ENCODE data around the gene SCN5A. TPM values are rescaled to one million over a fixed set of nuclear protein-coding genes. Genes with fewer than 3 reads are reported as not detected.

The SCN5A gene
- total and polyA plus RNA-seq, 4 donors = 0.01 to 0.14 TPM; not detected in 2

- Histone ChIP-seq H3K9me3 (ENCODE audit: control insufficient read depth in 4 of 4, low read length in 3 of 4) (no peaks in the 10 kb centered on the region), H3K4me1 (ENCODE audit: control insufficient read depth in 4 of 4, insufficient read depth in 4 of 4, low read length in 3 of 4) (no peaks in the 10 kb centered on the region), H3K27ac (ENCODE audit: low read depth in 1 of 2, low read length in 2 of 2) (no peak overlapping the region), H3K9ac (ENCODE audit: low read depth in 1 of 2, low read length in 2 of 2) (no peak overlapping the region), H3K36me3 (ENCODE audit: control insufficient read depth in 4 of 4, insufficient read depth in 3 of 4, low read depth in 1 of 4, low read length in 3 of 4) (no peaks in the 10 kb centered on the region), H3K27me3 (ENCODE audit: control insufficient read depth in 4 of 4, insufficient read depth in 4 of 4, low read length in 3 of 4) (no peaks in the 10 kb centered on the region), H3K4me3 (ENCODE audit: low read depth in 1 of 3, low read length in 3 of 3) (no peak overlapping the region)
- DNase-seq (ENCODE audit: low spot score) = no peak
- no peak for TF ChIP-seq EGR1 (IDR thresholded peaks at IDR 0.05; ENCODE audit: low read depth in 2 of 2)
- no peak for TF ChIP-seq NR2F2 (IDR thresholded peaks at IDR 0.05)
- no peak for TF ChIP-seq RXRA (IDR thresholded peaks at IDR 0.05)
- WGBS = 86% methylated on average over 7 of the region's 7 CpGs
These were observed 88.3 kb downstream of the SCN5A start for GRCh38 chr3:38560996-38561717.

DNA sequence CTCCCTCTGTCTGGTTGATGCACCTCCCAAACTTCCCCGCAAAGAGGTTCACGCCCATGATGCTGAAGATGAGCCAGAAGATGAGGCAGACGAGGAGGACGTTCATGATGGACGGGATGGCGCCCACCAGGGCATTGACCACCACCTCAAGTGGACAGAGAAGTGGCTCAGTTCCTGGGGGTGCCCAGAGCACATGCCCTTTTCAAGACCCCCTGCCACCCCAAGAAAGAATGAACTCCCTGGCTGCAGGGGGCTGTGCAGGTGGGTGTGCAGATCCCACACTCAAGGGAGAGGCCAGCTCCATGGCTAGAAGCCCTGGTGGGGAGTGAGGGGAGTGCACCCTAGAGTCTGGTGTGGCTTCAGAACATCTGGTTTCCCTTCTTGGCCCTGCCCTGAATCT is 89.2 kb downstream of the SCN5A start:
- 94% methylated on average over 6 of the region's 6 CpGs for WGBS
- no peak for DNase-seq (ENCODE audit: low spot score)
- no peak overlapping the region for H3K4me3 ChIP-seq (ENCODE audit: low read depth in 1 of 3, low read length in 3 of 3)
- no peaks in the 10 kb centered on the region for H3K9me3 ChIP-seq (ENCODE audit: control insufficient read depth in 4 of 4, low read length in 3 of 4)
- no peaks in the 10 kb centered on the region for H3K36me3 ChIP-seq (ENCODE audit: control insufficient read depth in 4 of 4, insufficient read depth in 3 of 4, low read depth in 1 of 4, low read length in 3 of 4)
- no peaks in the 10 kb centered on the region for H3K4me1 ChIP-seq (ENCODE audit: control insufficient read depth in 4 of 4, insufficient read depth in 4 of 4, low read length in 3 of 4)
- H3K27me3 ChIP-seq (ENCODE audit: control insufficient read depth in 4 of 4, insufficient read depth in 4 of 4, low read length in 3 of 4) = no peaks in the 10 kb centered on the region
- no peak for TF ChIP-seq TAF1 (conservative IDR thresholded peaks at IDR 0.05)
- no peak for TF ChIP-seq REST (IDR thresholded peaks at IDR 0.05)
- TF ChIP-seq NR2F2 (IDR thresholded peaks at IDR 0.05) = no peak
- no peak for TF ChIP-seq FOXA1 (IDR thresholded peaks at IDR 0.05)
- no peak for TF ChIP-seq HNF4A (conservative IDR thresholded peaks at IDR 0.05)
- TF ChIP-seq GABPA (IDR thresholded peaks at IDR 0.05 in 1 of 2, conservative IDR thresholded peaks at IDR 0.05 in 1 of 2) = no peak
- TF ChIP-seq ATF3 (IDR thresholded peaks at IDR 0.05) = no peak
- no peak for TF ChIP-seq RAD21 (IDR thresholded peaks at IDR 0.05)
- TF ChIP-seq RXRA (IDR thresholded peaks at IDR 0.05) = no peak
- TF ChIP-seq HNF4G (IDR thresholded peaks at IDR 0.05) = no peak
- no peak for TF ChIP-seq FOXA2 (IDR thresholded peaks at IDR 0.05)
- TF ChIP-seq YY1 (IDR thresholded peaks at IDR 0.05) = no peak
- TF ChIP-seq, protein P1, sequence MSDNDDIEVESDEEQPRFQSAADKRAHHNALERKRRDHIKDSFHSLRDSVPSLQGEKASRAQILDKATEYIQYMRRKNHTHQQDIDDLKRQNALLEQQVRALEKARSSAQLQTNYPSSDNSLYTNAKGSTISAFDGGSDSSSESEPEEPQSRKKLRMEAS (IDR thresholded peaks at IDR 0.05) = no peak
- no peak for TF ChIP-seq JUND (IDR thresholded peaks at IDR 0.05)
- no peak overlapping the region for H3K27ac ChIP-seq (ENCODE audit: low read depth in 1 of 2, low read length in 2 of 2)
- no peak overlapping the region for H3K9ac ChIP-seq (ENCODE audit: low read depth in 1 of 2, low read length in 2 of 2)

GRCh38 chr3:38558864-38559263 is 90.6 kb downstream of the SCN5A start:
- Histone ChIP-seq H3K4me3 (ENCODE audit: low read depth in 1 of 3, low read length in 3 of 3) (no peak overlapping the region), H3K27ac (ENCODE audit: low read depth in 1 of 2, low read length in 2 of 2) (no peak overlapping the region), H3K27me3 (ENCODE audit: control insufficient read depth in 4 of 4, insufficient read depth in 4 of 4, low read length in 3 of 4) (no peaks in the 10 kb centered on the region), H3K36me3 (ENCODE audit: control insufficient read depth in 4 of 4, insufficient read depth in 3 of 4, low read depth in 1 of 4, low read length in 3 of 4) (no peaks in the 10 kb centered on the region), H3K9ac (ENCODE audit: low read depth in 1 of 2, low read length in 2 of 2) (no peak overlapping the region), H3K9me3 (ENCODE audit: control insufficient read depth in 4 of 4, low read length in 3 of 4) (no peaks in the 10 kb centered on the region), H3K4me1 (ENCODE audit: control insufficient read depth in 4 of 4, insufficient read depth in 4 of 4, low read length in 3 of 4) (no peaks in the 10 kb centered on the region)
- TF ChIP-seq EGR1 (IDR thresholded peaks at IDR 0.05; ENCODE audit: low read depth in 2 of 2) (no peak), ZBTB33 (IDR thresholded peaks at IDR 0.05) (no peak), GABPA (IDR thresholded peaks at IDR 0.05 in 1 of 2, conservative IDR thresholded peaks at IDR 0.05 in 1 of 2) (no peak), RXRA (IDR thresholded peaks at IDR 0.05) (no peak), HNF4G (IDR thresholded peaks at IDR 0.05) (no peak), SP1 (IDR thresholded peaks at IDR 0.05) (no peak), HNF4A (conservative IDR thresholded peaks at IDR 0.05) (no peak), FOXA2 (IDR thresholded peaks at IDR 0.05) (no peak), CTCF (IDR thresholded peaks at IDR 0.05; ENCODE audit: low read depth, low read length, missing input control) (no peak), YY1 (IDR thresholded peaks at IDR 0.05) (no peak), TAF1 (conservative IDR thresholded peaks at IDR 0.05) (no peak)
- WGBS = 75% methylated on average over 1 of the region's 1 CpG
- DNase-seq (ENCODE audit: low spot score) = no peak

All from liver (tissue), 9 donors.